OCI-LY7 (cell line): Measurements from ENCODE around the gene RNU6-9. TPM values are rescaled to one million over a fixed set of nuclear protein-coding genes. Genes with fewer than 3 reads are reported as not detected.

Experiments used
- BruUV-seq: library from RNA; stranded (reverse); fragments of 400-500 nt; replicated peaks from 2 replicates; lab custom pipeline; 2021; lab: Mats Ljungman, UMichigan
- CTCF ChIA-PET: fragments of 300-600 bp; sonication (Branson Sonifier 250); formaldehyde crosslinking; loops from one replicate; lab custom pipeline; 2022; ENCODE audit warnings: antibody characterized with exemption; ENCODE audit not compliant: unreplicated experiment; lab: Charles Lee
- POLR2A ChIA-PET: fragments of 300-600 bp; sonication (Branson Sonifier 250); formaldehyde crosslinking; loops from one replicate; lab custom pipeline; 2022; ENCODE audit warnings: antibody characterized with exemption; lab: Charles Lee
- DNase-seq: peaks from one replicate; pipeline ENCODE4 v3.0.0-alpha.2; 2015; ENCODE audit warnings: low spot score
- H2AFZ ChIP-seq: fragments of 200-600 bp; sonication (generic), shearing (Covaris generic); 2 replicates; pipeline ENCODE4 v1.6.1; 2014; ENCODE audit warnings: mild to moderate bottlenecking, antibody characterized with exemption, low read length, moderate library complexity
- H3K27ac ChIP-seq: fragments of 200-600 bp; sonication (generic); 2 replicates; pipeline ENCODE4 v1.5.1; 2014; ENCODE audit warnings: mixed run types, low read depth, mild to moderate bottlenecking, moderate library complexity, low read length, inconsistent platforms; ENCODE audit not compliant: poor library complexity, severe bottlenecking
- H3K36me3 ChIP-seq: fragments of 200-600 bp; sonication (generic); 2 replicates; pipeline ENCODE4 v1.6.1; 2014; ENCODE audit warnings: mild to moderate bottlenecking, antibody characterized with exemption, low read length, moderate library complexity, mixed read lengths; ENCODE audit not compliant: insufficient read depth
- H3K4me1 ChIP-seq: fragments of 200-600 bp; sonication (generic); 2 replicates; pipeline ENCODE4 v1.5.1; 2014; ENCODE audit warnings: mild to moderate bottlenecking, low read length; ENCODE audit not compliant: insufficient read depth, poor library complexity, severe bottlenecking
- H3K4me2 ChIP-seq: fragments of 200-600 bp; sonication (generic); 2 replicates; pipeline ENCODE4 v1.6.1; 2014; ENCODE audit warnings: mild to moderate bottlenecking, low read length
- H3K4me3 ChIP-seq: fragments of 200-600 bp; sonication (generic); 2 replicates; pipeline ENCODE4 v1.5.1; 2014; ENCODE audit warnings: mild to moderate bottlenecking, low read depth, low read length; ENCODE audit not compliant: poor library complexity, severe bottlenecking
- H3K79me2 ChIP-seq: fragments of 200-600 bp; sonication (generic); 2 replicates; pipeline ENCODE4 v1.6.1; 2016; ENCODE audit warnings: low read depth, mild to moderate bottlenecking, low read length, moderate library complexity, mixed read lengths; ENCODE audit not compliant: insufficient read depth
- H3K9me2 ChIP-seq: fragments of 200-600 bp; sonication (generic); 2 replicates; pipeline ENCODE4 v1.6.1; 2016; ENCODE audit warnings: mild to moderate bottlenecking, low read length, mixed read lengths; ENCODE audit not compliant: insufficient read depth
- H3K9me3 ChIP-seq: fragments of 200-600 bp; sonication (generic); 2 replicates; pipeline ENCODE4 v1.6.1; 2014; ENCODE audit warnings: mild to moderate bottlenecking, mixed run types, low read length, mixed read lengths
- H4K20me1 ChIP-seq: fragments of 200-600 bp; sonication (generic); 2 replicates; pipeline ENCODE4 v1.6.1; 2014; ENCODE audit warnings: mild to moderate bottlenecking, antibody characterized with exemption, low read length, moderate library complexity, mixed read lengths; ENCODE audit not compliant: insufficient read depth
- EZH2phosphoT487 ChIP-seq: fragments of 200-600 bp; sonication (generic); IDR thresholded peaks from 2 replicates; pipeline ENCODE4 v1.6.1; 2018; ENCODE audit warnings: low read depth, borderline replicate concordance, mild to moderate bottlenecking, mixed run types, antibody characterized with exemption, low read length, moderate library complexity, mixed read lengths
- intact Hi-C: fragments of 100-400 bp; cut with micrococcal nuclease; formaldehyde crosslinking; loops from one replicate; pipeline ENCODE4 v1.10.0; 2022; ENCODE audit not compliant: unreplicated experiment
- total RNA-seq, 2 experiments: library from RNA; depleted of rRNA in 1 of 2; stranded (reverse); fragments of >200 nt in 1 of 2; shearing (Covaris generic) in 1 of 2; gene quantifications; 2 replicates each; pipeline ENCODE4 v1.2.3, GENCODE V29; 2014 to 2022
- TF ChIP-seq, protein P1 (sequence below): fragments of 200-600 bp; sonication (generic); conservative IDR thresholded peaks from 2 replicates; pipeline ENCODE4 v1.5.1; 2014; ENCODE audit warnings: mild to moderate bottlenecking, antibody characterized with exemption, low read length, moderate library complexity, mixed read lengths

RNU6-9 gene
- total RNA-seq, 2 experiments from 2014 or later: not detected

DNA sequence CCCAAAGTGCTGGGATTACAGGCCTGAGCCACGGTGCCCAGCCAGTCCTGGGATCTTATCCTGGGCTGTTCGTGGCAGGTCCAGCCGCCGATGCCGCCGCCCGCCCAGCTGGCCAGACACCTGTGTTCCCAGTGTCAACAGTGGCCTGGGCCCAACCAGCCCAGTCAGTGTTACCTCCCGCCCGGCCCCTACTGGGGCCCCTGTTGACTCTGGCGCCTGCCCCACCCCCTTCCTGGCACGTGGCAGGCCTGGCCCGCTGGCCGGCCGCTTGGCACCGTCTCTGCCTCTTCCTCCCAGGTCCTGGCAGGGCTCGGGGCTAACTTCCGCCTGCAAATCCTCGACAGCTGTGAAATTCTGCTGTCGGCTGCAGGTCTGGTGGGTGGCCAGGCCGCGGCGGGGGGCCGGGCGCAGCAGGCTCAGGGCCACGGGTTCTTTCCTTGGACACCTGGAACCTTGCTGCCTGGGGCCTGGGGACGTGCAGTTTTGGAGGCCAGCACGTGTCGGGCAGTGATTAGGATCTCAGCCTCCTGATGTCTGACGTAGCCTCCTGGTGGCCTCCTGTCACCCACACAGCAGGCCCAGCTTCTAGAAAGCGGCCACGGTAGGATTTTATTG is 41.7 kb downstream of the RNU6-9 start:
- Histone ChIP-seq H3K9me3 (no peaks in the 10 kb centered on the region), H3K4me3 (no peak overlapping the region), H3K36me3 (no peaks in the 10 kb centered on the region), H2AFZ (no peak overlapping the region), H3K9me2 (no peaks in the 10 kb centered on the region), H3K4me2 (no peak overlapping the region), H3K4me1 (no peaks in the 10 kb centered on the region), H3K79me2 (no peaks in the 10 kb centered on the region), H4K20me1 (no peaks in the 10 kb centered on the region), H3K27ac (no peak overlapping the region)
- POLR2A ChIA-PET: no interaction called here
- TF ChIP-seq EZH2phosphoT487: no peak
- TF ChIP-seq, protein P1, sequence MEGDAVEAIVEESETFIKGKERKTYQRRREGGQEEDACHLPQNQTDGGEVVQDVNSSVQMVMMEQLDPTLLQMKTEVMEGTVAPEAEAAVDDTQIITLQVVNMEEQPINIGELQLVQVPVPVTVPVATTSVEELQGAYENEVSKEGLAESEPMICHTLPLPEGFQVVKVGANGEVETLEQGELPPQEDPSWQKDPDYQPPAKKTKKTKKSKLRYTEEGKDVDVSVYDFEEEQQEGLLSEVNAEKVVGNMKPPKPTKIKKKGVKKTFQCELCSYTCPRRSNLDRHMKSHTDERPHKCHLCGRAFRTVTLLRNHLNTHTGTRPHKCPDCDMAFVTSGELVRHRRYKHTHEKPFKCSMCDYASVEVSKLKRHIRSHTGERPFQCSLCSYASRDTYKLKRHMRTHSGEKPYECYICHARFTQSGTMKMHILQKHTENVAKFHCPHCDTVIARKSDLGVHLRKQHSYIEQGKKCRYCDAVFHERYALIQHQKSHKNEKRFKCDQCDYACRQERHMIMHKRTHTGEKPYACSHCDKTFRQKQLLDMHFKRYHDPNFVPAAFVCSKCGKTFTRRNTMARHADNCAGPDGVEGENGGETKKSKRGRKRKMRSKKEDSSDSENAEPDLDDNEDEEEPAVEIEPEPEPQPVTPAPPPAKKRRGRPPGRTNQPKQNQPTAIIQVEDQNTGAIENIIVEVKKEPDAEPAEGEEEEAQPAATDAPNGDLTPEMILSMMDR: no peak
- DNase-seq: no peak
- intact Hi-C loops: no loop called here
- CTCF ChIA-PET: no interaction called here
- BruUV-seq: no TSS peak

DNA sequence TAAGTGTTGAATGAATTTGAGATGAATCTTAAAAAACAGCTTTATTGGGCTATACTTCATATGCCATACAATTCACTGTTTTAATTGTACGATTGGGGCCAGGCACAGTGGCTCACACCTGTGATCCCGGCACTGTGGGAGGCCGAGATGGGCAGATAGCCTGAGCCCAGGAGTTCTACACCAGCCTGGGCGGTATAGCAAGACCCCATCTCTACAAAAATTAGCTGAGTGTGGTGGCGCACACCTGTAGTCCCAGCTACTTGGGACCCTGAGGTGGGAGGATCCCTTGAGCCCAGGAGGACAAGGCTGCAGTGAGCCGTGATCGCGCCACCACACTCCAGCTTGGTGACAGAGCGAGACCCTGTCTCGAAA is 42.9 kb downstream of the RNU6-9 start:
- DNase-seq: no peak
- no peak for TF ChIP-seq EZH2phosphoT487
- TF ChIP-seq, protein P1: no peak
- CTCF ChIA-PET: no interaction called here

DNA sequence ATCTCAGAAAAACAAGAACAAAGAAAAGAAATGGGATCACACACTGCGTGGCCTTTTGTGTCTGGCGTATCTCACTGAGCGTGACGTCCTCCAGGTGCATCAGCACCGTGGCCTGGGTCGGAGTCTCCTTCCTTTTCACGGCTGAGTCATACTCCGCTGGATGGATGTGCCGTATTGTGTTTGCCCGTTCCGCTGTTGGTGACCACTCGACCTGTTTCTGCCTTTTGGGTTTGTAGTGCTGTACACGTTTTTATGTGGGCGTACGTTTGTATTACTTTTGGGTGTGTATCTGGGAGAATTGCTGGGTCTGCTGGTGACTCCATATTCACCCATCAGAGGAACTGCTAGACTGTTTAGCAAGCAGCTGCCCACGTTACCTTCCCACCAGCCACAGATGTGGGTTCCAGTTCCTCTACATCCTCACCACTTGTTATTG is 44.0 kb downstream of the RNU6-9 start:
- no TSS peak for BruUV-seq
- no peak for DNase-seq

More for the DNA sequence above, 42.9 kb downstream of the RNU6-9 start:
- intact Hi-C loops: no loop called here
- Histone ChIP-seq H4K20me1 (no peaks in the 10 kb centered on the region), H3K4me1 (no peaks in the 10 kb centered on the region), H3K9me3 (no peaks in the 10 kb centered on the region), H3K27ac (no peak overlapping the region), H2AFZ (no peak overlapping the region), H3K79me2 (no peaks in the 10 kb centered on the region), H3K36me3 (no peaks in the 10 kb centered on the region), H3K9me2 (no peaks in the 10 kb centered on the region), H3K4me3 (no peak overlapping the region), H3K4me2 (no peak overlapping the region)
- BruUV-seq: no TSS peak
- POLR2A ChIA-PET: no interaction called here

More for the DNA sequence above, 44.0 kb downstream of the RNU6-9 start:
- Histone ChIP-seq H4K20me1 (no peaks in the 10 kb centered on the region), H3K9me3 (no peaks in the 10 kb centered on the region), H3K79me2 (no peaks in the 10 kb centered on the region), H2AFZ (no peak overlapping the region), H3K36me3 (no peaks in the 10 kb centered on the region), H3K4me2 (no peak overlapping the region), H3K9me2 (no peaks in the 10 kb centered on the region), H3K4me1 (no peaks in the 10 kb centered on the region), H3K4me3 (no peak overlapping the region), H3K27ac (no peak overlapping the region)
- CTCF ChIA-PET: no interaction called here
- TF ChIP-seq, protein P1: no peak
- no peak for TF ChIP-seq EZH2phosphoT487
- POLR2A ChIA-PET: no interaction called here
- intact Hi-C loops: no loop called here
